ENCODE data around the gene MRM2. TPM values are rescaled to one million over a fixed set of nuclear protein-coding genes. Genes with fewer than 3 reads are reported as not detected.

Gene MRM2
- polyA plus RNA-seq, 3 donors, result 9.2 to 32.5 (median 26.7) TPM

- Mint-ChIP-seq H3K9me3 (peaks cover 0 to 3% (median 0%) of the 10 kb centered on the region in 7 donors), H3K4me1 (no peaks in the 10 kb centered on the region), H3K36me3 (peaks cover 35 to 66% of the 10 kb centered on the region in 2 donors), H3K4me3 (no peak overlapping the region), H3K27ac (no peak overlapping the region), H3K27me3 (ENCODE audit: low read depth in 3 of 3) (no peaks in the 10 kb centered on the region)
- no peaks in the 10 kb centered on the region for H3K79me2 ChIP-seq (ENCODE audit: insufficient read depth, low read length)
- no peak overlapping the region for H3K4me3 ChIP-seq (replicated peaks in 1 of 3; ENCODE audit: low read depth in 2 of 3, low read length in 3 of 3)
- peaks cover 34 to 39% of the 10 kb centered on the region in 2 donors for H3K36me3 ChIP-seq (replicated peaks in 1 of 2; ENCODE audit: control insufficient read depth in 1 of 2, insufficient read depth in 2 of 2, low read length in 2 of 2)
- no peaks in the 10 kb centered on the region for H3K9me3 ChIP-seq (replicated peaks in 1 of 2; ENCODE audit: control insufficient read depth in 1 of 2, insufficient read depth in 1 of 2, low read length in 2 of 2)
- H3K27me3 ChIP-seq (ENCODE audit: control insufficient read depth in 2 of 2, insufficient read depth in 2 of 2, low read length in 2 of 2), result no peaks in the 10 kb centered on the region
- no peak for DNase-seq
- no peak overlapping the region for H2AFZ ChIP-seq (ENCODE audit: insufficient read depth, low read depth, low read length, poor library complexity, severe bottlenecking)
- no peak for TF ChIP-seq CTCF (IDR thresholded peaks at IDR 0.05)
- H3K9ac ChIP-seq (ENCODE audit: insufficient read depth, low read length, poor library complexity, severe bottlenecking), result no peak overlapping the region
- no peak overlapping the region for H3K27ac ChIP-seq (ENCODE audit: low read depth in 1 of 2, low read length in 2 of 2)
- no peak overlapping the region for H3K4me2 ChIP-seq (replicated peaks; ENCODE audit: extremely low read depth, low read length, poor library complexity, severe bottlenecking)
- intact Hi-C loops (cut with micrococcal nuclease), result no loop called here
- no peaks in the 10 kb centered on the region for H4K20me1 ChIP-seq (ENCODE audit: insufficient read depth, low read length)
- H3K4me1 ChIP-seq (ENCODE audit: control insufficient read depth in 1 of 2, insufficient read depth in 2 of 2, low read length in 2 of 2), result no peaks in the 10 kb centered on the region
- 87% methylated on average over 9 of the region's 9 CpGs for WGBS (ENCODE audit: insufficient coverage)
Observed at GRCh38 chr7:2272031-2272430, 30.0 kb upstream of the MRM2 start.

- no peak for DNase-seq
- H3K27me3 Mint-ChIP-seq (ENCODE audit: low read depth in 3 of 3), result no peaks in the 10 kb centered on the region
- no peak overlapping the region for H3K27ac ChIP-seq (ENCODE audit: low read depth in 1 of 2, low read length in 2 of 2)
- H4K20me1 ChIP-seq (ENCODE audit: insufficient read depth, low read length), result no peaks in the 10 kb centered on the region
- H3K4me1 Mint-ChIP-seq, result no peaks in the 10 kb centered on the region
- H3K4me3 Mint-ChIP-seq, result no peak overlapping the region
- H3K9ac ChIP-seq (ENCODE audit: insufficient read depth, low read length, poor library complexity, severe bottlenecking), result no peak overlapping the region
- intact Hi-C loops (cut with micrococcal nuclease), result no loop called here
- H3K36me3 Mint-ChIP-seq, result peaks cover 31 to 60% of the 10 kb centered on the region in 2 donors
- H3K79me2 ChIP-seq (ENCODE audit: insufficient read depth, low read length), result no peaks in the 10 kb centered on the region
- 91% methylated on average over 23 of the region's 27 CpGs for WGBS (ENCODE audit: insufficient coverage)
- peaks cover 0 to 3% (median 0%) of the 10 kb centered on the region in 7 donors for H3K9me3 Mint-ChIP-seq
- TF ChIP-seq CTCF (IDR thresholded peaks at IDR 0.05), result no peak
- H3K27ac Mint-ChIP-seq, result peak overlapping the region in 1 of 7 donors; percentile 11
- H3K4me3 ChIP-seq (replicated peaks in 1 of 3; ENCODE audit: low read depth in 2 of 3, low read length in 3 of 3), result no peak overlapping the region
- no peak overlapping the region for H2AFZ ChIP-seq (ENCODE audit: insufficient read depth, low read depth, low read length, poor library complexity, severe bottlenecking)
- H3K36me3 ChIP-seq (replicated peaks in 1 of 2; ENCODE audit: control insufficient read depth in 1 of 2, insufficient read depth in 2 of 2, low read length in 2 of 2), result peaks cover 30 to 36% of the 10 kb centered on the region in 2 donors
- H3K27me3 ChIP-seq (ENCODE audit: control insufficient read depth in 2 of 2, insufficient read depth in 2 of 2, low read length in 2 of 2), result no peaks in the 10 kb centered on the region
- H3K4me2 ChIP-seq (replicated peaks; ENCODE audit: extremely low read depth, low read length, poor library complexity, severe bottlenecking), result no peak overlapping the region
- no peaks in the 10 kb centered on the region for H3K4me1 ChIP-seq (ENCODE audit: control insufficient read depth in 1 of 2, insufficient read depth in 2 of 2, low read length in 2 of 2)
- H3K9me3 ChIP-seq (replicated peaks in 1 of 2; ENCODE audit: control insufficient read depth in 1 of 2, insufficient read depth in 1 of 2, low read length in 2 of 2), result no peaks in the 10 kb centered on the region
Observed at GRCh38 chr7:2271273-2272026, 29.4 kb upstream of the MRM2 start.
